ENCODE measurements around the gene TMPRSS4. TPM values are rescaled to one million over a fixed set of nuclear protein-coding genes. Genes with fewer than 3 reads are reported as not detected.

TMPRSS4 gene
- total and polyA plus RNA-seq, 2 of the 13 experiments (the other 11 are each of a cell fraction or from before 2014, with no cell fraction given) = 0.32 TPM; not detected in 1

GRCh38 chr11:118055966-118056365 lies 20.9 kb upstream of the TMPRSS4 start:
- FAIRE-seq = no peak
- no peaks in the 10 kb centered on the region for H4K20me1 ChIP-seq (ENCODE audit: insufficient read depth, low read length)
- no peaks in the 10 kb centered on the region for H3K4me1 ChIP-seq (ENCODE audit: insufficient read depth, low read length)
- 16% methylated on average over 7 of the region's 7 CpGs for WGBS (ENCODE audit: low lambda C conversion rate)
- POLR2A ChIA-PET = no interaction called here
- DNase-seq (ENCODE audit: low spot score) = no peak
- no peaks in the 10 kb centered on the region for H3K36me3 ChIP-seq (replicated peaks in 1 of 2; ENCODE audit: control insufficient read depth in 1 of 2, insufficient read depth in 2 of 2, low read length in 2 of 2)
- H3K27me3 ChIP-seq (ENCODE audit: control insufficient read depth in 1 of 2, insufficient read depth in 2 of 2, low read length in 2 of 2) = peaks cover 7 to 64% of the 10 kb centered on the region in 2 experiments; a peak in 4 of 5 replicates
- TF ChIP-seq, protein P1, sequence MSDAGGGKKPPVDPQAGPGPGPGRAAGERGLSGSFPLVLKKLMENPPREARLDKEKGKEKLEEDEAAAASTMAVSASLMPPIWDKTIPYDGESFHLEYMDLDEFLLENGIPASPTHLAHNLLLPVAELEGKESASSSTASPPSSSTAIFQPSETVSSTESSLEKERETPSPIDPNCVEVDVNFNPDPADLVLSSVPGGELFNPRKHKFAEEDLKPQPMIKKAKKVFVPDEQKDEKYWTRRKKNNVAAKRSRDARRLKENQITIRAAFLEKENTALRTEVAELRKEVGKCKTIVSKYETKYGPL (CRISPR knock-in tag; IDR thresholded peaks at IDR 0.05) = no peak
- TF ChIP-seq ZNF558 (CRISPR knock-in tag; IDR thresholded peaks at IDR 0.05; ENCODE audit: borderline replicate concordance) (no peak), MEF2D (CRISPR knock-in tag; IDR thresholded peaks at IDR 0.05) (no peak), ZNF816 (CRISPR knock-in tag; IDR thresholded peaks at IDR 0.05; ENCODE audit: borderline replicate concordance) (no peak), WIZ (CRISPR knock-in tag; IDR thresholded peaks at IDR 0.05) (no peak), ZNF710 (CRISPR knock-in tag; IDR thresholded peaks at IDR 0.05; ENCODE audit: borderline replicate concordance) (no peak), LCORL (IDR thresholded peaks at IDR 0.05) (no peak), LCORL (CRISPR knock-in tag; IDR thresholded peaks at IDR 0.05) (no peak), AHR (CRISPR knock-in tag; IDR thresholded peaks at IDR 0.05) (no peak), ZBTB8A (CRISPR knock-in tag; IDR thresholded peaks at IDR 0.05; ENCODE audit: borderline replicate concordance, low read depth) (no peak), HNF1B (CRISPR knock-in tag; IDR thresholded peaks at IDR 0.05) (no peak), ZFP41 (CRISPR knock-in tag; IDR thresholded peaks at IDR 0.05; ENCODE audit: borderline replicate concordance) (no peak), NCOR1 (IDR thresholded peaks at IDR 0.05; ENCODE audit: borderline replicate concordance, low read length) (no peak), ZNF670 (CRISPR knock-in tag; IDR thresholded peaks at IDR 0.05; ENCODE audit: borderline replicate concordance) (no peak)
- H3K79me2 ChIP-seq (ENCODE audit: insufficient read depth, low read length) = no peaks in the 10 kb centered on the region
- H3K27ac ChIP-seq (ENCODE audit: extremely low read length, insufficient read depth, low read length) = no peak overlapping the region
- H3K9ac ChIP-seq (ENCODE audit: insufficient read depth, low read depth, low read length) = no peak overlapping the region
- H3K4me3 ChIP-seq (replicated peaks in 1 of 3; ENCODE audit: insufficient read depth in 1 of 3, low read depth in 2 of 3, low read length in 3 of 3) = no peak overlapping the region
- intact Hi-C loops (cut with micrococcal nuclease; ENCODE audit: unreplicated experiment) = no loop called here
- CTCF ChIA-PET (ENCODE audit: low intra/inter-chr PET ratio, low total read pairs) = no interaction called here
- H3K4me2 ChIP-seq (ENCODE audit: low read depth, low read length) = no peak overlapping the region
- H2AFZ ChIP-seq (ENCODE audit: low read length) = no peak overlapping the region
- no peaks in the 10 kb centered on the region for H3K9me3 ChIP-seq (ENCODE audit: low read length)
- no peak for ATAC-seq
- BruUV-seq (replicated peaks) = no TSS peak
- in situ Hi-C loops (cut with HindIII; ENCODE audit: extremely low pct_ligation_motif_present, low pct_unique_long_range_greater_than_20kb) = loop anchor here (10.0 kb wide), 1 partner anchor 221 kb away; no protein-coding TSS in a partner anchor

Data from HepG2 (cell line).